GM18520 (cell line): ENCODE data around the gene SORD.
"Not testable (repeated sequence)": the region's sequence is repeated elsewhere in the genome, so short reads cannot be mapped to it uniquely, and the experiment has no call there.

Source experiments
- ATAC-seq: cut with Tn5 transposase; IDR thresholded peaks from one replicate; pipeline ENCODE4 v1.9.1; 2021; ENCODE audit not compliant: unreplicated experiment

Gene SORD

DNA sequence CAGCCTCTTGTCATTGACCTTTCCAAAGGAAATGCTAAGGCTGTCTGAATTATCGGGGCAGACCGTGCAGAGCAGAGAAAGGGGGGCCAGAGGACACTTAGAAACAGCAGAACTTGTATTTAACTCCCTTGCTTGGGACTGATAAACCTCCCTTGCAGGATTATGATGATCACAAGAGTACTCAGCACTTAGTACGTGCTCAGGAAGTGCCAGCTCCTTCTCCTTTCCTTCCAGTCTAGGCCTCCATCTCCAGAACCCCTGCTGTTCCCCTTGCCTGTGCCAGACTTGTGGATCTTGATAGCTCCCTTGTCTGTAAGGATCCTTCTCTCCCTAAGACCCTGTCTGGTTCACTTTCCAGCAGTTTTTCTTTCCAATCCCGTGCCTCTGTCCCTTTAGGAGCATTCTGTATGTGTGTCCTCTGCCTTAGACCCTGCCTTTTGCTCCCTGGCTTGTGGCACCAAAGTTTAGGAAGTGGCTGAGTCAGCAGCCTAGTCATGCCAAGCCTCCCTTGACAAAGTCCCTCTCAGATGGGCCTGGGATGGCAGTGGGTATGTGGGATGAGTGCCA is 747 bp downstream of the SORD start:
- no peak for ATAC-seq

DNA sequence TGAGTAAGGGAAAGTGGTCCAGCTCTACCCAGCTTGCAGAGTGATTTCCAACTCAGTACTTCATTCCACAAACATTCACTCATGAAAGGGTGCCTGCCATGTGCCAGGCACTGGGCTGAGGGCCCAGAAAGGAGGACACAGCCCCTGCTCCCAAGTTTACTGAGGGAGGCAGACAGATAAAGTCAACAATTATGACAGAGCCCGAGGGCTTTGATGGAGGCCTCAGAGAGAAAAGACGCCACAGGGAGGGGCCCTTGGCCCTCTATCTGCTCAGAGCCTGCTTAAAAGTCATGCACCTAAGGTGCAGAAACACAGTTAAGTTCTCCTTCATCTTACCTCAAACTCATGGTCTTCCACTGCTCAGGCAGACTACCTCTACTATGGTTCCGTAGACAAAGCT is 1.7 kb downstream of the SORD start:
- not testable (repeated sequence) for ATAC-seq

DNA sequence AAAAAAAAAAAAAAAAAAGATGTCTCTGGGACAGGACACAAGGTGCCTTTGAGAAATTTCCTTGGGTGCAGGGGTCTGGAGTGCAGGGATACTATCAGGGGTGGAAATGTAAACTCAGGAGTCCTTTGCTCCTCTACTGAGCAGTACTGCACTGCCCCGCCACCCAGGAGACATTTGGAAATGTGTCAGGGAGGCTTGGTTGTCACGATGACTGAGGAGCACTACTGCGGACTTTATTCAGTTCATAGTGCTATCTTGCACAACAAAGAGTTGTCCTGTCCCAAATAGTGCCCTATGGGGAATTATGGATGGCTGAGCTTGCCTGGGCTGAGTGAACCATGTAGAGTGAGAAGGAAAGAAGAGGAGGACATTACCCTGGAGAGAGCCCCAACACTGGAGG is 2.6 kb downstream of the SORD start:
- not testable (repeated sequence) for ATAC-seq

DNA sequence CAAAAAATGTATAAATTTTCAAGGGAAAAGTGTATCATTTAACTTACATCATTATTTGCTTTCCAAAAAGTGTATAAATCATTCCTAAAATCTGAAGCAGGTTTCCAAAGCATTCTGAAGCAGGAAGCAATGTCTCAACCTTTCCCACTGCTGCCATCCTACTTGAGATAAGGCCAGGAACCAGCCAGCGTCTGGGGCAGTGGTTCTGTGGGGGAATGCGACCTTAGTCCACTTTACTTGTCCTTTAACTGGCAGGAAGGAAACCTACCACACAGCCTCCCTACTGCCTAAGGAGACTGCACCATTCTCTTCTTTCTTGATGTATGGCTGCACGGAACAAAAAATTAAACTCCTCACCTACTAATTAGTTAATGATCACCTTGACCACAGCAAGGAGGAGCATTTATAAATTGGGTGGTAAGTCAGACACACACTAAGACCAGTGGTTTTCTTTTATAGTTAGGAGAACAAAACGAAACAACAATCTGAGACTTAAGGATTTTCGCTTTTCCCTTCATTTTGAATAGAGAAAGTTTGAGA is 3.7 kb downstream of the SORD start:
- ATAC-seq, result no peak

DNA sequence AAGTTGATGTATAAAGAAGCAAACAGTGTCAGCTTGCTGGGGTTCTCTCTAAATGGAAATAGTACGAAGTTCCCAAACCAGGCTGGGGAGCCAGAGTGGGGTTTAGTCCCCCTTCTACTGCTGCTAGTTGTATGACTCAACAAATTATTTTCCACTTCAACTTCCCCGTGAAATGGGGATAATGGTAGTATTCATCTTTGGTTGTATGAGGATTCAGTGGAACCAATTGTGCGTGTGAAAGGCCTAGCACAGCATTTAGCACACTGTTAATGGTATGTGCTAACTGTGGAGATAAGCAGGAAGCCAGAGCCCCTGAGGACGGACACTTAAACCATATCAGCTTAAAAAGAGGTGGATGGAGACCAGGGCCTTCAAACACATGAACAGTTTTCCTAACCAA is 4.2 kb downstream of the SORD start:
- no peak for ATAC-seq

DNA sequence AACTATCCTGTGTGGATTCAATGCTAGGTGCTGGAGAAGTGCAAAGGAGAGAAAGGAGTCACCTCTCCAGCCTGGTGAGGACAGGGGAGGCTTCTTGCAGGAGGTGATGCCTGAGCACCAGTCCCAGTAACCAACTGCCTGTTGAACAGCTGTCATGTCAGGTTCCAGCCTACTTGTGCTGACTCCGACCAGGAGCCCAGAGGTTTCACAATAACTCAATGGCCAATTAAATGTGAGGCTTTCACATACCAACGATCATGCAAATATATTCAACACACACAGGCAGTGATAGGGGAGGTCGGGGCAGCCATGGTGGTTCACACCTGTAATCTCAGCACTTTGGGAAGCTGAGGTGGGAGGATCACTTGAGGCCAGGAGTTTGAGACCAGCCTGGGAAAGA is 7.7 kb downstream of the SORD start:
- no peak for ATAC-seq

DNA sequence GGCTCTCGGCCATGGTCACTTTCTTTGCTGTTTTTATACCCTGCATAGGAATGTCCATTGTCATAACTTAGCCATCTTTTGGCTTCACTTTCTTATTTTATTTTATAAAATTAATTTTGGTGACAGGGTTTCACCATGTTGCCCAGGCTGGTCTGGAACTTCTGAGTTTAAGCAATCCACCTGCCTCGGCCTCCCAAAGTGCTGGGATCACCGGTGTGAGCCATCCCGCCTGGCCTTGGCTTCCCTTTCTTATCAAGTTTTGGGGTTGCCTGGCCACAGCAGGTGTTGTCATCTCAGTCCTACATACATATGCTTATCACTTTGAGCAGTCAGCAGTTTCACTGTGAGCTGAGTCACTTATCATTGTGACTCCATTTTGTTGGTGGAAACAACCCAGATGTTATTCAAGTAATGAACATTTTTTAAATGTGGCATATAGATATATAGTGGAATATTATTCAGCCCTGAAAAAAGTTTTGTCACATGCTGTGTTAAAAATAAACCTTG is 8.6 kb downstream of the SORD start:
- ATAC-seq, result not testable (repeated sequence)

DNA sequence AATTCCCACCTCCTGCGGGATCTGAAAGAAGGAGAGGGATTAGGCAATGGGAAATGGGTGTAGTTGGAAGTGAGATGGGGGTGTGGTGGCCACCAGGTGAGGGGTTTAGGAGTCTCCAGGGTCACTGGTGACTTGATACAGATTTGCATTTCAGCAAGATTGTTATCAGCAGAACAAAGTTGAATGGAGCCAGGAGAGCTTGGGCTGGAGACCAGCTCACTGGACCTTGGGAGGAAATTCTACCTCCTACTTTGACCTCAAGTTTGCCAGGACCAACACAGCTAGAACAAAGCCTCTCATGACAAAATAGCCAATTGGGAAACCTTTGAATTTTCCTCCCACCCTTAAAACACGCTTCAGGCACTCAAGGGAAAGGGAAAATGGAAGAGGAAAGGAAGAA is 9.5 kb downstream of the SORD start:
- ATAC-seq, result not testable (repeated sequence)

DNA sequence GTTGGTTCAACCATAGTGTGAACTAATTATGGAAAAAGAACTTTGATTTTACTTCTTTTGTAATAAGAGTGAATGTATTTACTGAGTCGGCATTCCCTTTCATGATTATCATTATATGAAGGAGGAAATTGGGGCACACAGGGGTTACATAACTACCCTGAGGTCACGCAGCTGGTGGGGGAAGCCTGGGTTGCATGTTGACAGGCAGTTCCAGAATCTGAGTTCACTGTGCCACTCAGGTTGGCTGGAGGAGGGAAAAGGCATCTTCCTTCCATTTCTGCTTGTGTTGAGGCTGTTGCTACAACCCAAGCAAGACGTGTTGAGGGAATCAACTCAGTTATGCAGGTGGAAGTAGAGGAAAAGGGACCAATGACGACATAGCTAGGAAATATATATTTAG is 11.1 kb downstream of the SORD start:
- ATAC-seq, result not testable (repeated sequence)

DNA sequence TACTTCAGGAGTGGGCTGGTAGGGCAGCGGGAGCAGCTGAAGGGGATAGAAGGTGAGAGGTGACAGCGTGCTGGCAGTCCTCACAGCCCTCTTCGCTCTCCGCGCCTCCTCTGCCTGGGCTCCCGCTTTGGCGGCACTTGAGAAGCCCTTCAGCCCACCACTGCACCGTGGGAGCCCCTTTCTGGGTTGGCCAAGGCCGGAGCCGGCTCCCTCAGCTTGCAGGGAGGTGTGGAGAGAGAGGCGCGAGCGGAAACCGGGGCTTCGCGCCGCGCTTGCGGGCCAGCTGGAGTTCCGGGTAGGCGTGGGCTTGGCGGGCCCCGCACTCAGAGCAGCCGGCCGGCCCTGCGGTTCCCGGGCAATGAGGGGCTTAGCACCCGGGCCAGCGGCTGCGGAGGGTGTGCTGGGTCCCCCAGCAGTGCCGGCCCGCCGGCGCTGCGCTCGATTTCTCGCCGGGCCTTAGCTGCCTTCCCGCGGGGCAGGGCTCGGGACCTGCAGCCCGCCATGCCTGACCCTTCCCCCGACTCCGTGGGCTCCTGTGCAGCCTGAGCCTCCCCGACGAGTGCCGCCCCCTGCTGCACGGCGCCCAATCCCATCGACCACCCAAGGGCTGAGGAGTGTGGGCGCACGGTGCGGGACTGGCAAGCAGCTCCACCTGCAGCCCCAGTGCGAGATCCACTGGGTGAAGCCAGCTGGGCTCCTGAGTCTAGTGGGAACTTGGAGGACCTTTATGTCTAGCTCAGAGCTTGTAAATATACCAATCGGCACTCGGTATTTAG is 11.8 kb downstream of the SORD start:
- not testable (repeated sequence) for ATAC-seq

DNA sequence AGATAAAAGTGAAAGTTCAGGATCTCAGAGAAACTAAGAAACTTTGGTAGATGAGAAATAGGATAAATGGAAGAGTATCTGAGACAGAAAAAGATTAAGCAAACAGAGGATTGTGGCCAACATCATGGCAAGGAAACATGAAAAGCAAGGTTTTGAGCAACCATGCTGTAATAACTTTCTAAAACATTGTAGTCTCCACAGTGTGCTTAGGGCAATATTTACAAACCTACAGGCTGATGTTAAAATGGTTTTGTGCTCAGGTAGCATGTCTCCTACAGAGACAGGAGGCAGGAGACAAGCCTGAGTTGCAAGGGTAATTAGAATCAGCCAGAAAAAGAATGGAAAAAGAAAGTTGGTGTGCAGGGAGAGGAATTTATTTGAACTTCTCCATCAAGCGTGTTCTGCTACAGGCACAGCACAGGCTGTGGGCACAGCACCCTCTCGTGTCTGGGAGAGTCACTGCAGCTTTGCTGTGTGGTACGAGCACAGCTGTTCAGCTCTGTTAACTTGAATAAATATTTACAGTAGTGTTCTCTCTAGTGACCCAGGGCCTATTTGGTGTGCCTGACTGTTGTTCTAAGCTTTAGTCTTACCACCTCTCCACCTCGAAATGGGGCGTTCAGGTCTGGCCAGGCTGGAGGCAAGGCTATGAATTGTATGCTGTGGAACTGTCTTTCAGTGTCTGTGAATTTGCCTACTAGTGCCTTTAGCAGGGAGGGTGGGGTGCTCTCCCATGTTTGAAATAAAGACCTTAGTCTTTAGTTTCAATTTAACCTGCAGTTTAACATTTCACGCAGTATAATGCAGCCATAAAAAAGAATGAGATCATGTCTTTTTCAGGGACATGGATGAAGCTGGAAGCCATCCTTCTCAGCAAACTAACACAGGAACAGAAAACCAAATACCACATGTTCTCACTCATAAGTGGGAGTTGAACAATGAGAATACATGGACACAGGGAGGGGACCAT is 14.1 kb downstream of the SORD start:
- ATAC-seq, result peak; percentile 50

DNA sequence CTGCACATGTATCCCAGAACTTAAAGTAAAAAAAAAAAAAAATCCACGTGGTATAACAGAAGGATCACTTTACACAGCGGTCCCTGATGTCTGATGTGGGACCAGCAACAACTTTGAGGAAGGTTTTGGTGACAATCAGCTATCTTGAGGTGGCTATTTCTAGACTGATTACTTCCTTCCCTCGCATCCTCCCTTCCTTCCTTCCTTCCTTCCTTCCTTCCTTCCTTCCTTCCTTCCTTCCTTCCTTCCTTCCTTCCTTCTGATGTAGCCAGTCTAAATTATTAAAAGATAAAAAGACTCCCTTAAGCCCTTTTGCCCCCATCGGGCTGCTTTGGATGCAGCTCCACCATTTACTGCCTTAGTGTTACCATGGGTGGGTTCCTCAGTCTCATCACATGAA is 14.9 kb downstream of the SORD start:
- no peak for ATAC-seq

DNA sequence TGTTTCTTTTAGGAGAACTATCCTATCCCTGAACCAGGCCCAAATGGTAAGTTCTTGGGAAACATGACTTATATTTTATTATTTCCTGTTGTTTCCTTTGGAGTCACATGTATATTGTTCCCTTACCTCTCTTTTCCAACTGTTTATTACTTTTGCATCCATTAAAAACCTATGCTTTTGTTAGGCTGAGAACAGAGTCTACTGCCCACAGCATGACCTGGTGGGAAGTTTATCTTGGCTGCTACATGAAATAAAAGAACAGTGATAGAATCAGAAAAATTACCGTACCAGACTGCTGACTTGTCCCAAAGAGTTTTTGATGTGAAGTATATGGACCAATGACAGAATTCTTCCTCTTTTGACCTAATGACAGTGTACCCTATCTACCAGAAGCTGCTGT is 17.4 kb downstream of the SORD start:
- not testable (repeated sequence) for ATAC-seq

DNA sequence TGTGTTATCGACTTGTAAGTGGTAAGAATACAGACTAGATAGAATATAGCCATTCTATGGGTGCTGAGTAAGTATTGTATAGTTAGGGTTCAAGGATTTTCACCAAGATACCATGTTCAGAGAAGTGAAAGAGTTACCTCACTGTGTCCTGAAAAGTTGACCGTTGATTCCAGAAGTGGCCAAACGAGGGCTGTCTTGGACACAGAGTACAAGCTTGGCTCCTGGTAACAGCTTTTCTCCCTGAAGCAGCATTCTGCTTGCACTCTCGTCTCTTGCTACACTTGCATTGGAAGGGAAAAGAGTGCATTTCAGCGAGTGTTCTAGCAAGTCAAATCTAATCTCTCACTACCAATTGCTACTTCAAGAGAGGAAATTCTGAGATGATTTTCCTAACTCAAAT is 18.5 kb downstream of the SORD start:
- not testable (repeated sequence) for ATAC-seq

DNA sequence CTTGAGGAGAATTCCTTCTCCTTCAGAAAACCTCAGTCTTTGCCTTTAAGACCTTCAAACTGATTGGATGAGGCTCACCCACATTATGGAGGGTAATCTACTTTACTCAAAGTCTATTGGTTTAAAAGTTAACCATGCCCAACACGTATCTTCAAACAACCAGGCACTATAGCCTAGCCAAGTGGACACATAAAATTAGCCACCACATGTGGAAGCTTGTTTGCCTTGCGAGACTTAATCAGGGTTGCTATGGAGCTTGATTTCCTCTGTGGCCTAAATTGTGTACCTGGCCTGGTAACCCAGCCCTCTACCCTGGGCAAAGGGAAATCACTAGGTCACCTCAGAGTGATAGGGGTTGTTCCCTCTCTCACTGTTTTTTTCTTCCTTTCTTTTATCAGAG is 19.9 kb downstream of the SORD start:
- ATAC-seq, result not testable (repeated sequence)

DNA sequence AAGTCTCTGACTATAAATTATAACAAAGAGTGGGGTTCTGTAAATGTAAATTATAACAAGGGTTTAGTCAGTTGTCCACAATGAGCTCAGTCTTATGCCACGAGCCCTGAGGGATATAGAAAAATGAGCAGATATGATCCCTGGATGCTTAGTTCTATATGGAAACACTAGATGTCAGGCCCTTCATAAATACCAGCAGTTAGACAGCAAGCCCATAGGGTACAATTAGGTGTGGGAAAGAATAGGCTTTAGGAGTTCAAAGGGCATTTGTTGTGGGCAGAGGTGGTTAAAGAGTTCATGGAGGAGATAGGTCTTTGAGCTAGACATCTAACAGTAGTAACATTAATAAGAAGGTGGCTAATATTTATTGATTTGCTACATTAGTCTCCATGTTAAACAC is 21.3 kb downstream of the SORD start:
- ATAC-seq, result not testable (repeated sequence)

DNA sequence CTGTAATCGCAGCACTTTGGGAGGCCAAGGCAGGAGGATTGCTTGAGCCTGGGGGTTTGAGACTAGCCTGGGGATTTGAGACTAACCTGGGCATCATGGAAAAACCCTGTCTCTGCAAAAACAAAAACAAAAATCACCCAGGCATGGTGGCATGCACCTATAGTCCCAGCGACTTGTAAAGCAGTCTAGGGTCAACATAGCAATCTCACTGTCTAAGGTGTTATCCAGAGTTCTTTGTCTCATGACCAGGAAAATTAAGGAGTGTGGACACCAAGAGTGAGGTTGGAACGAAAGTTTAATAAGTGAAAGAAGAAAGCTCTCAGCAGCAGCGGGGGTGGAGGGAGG is 25.4 kb downstream of the SORD start:
- not testable (repeated sequence) for ATAC-seq

DNA sequence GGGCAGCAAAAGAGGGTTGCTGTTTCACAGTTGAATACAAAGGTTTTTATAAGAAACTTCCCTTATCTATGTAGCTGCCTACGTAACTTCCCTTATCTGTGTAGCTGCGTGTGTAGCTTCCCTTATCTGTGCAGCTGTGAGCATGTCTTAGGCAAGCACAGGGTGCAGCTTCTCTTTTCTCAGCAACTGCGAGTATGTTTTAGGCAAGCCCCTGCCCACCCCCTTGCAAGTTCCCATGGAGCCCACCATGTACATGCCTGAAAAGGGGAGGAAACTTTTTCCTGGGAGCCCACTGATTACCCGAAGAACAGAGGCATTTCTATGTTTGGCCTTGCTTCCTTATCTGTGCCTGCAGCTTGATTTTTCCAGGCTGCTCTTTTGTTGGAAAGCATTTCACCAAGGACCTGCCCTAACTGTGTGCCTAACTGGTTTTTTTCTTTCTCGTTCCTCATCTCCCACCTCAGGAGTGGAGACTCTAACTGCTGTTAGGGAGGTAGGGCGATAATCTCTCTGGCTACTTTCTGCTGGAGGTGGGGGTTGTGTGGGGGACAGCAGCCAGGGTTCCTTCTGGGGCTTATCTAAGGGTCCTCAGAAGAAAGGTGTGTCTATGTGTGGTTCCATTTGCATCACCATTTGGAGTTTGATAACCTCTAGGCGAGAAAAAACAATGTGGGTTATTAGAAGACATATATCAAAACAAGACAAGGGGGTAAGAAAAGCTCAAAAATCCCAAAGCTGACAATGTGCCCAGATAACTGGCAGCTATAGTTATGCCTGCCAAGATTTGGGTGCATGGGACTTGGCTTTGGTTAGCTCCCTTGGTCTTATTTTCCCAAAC is 26.0 kb downstream of the SORD start:
- ATAC-seq, result no peak

DNA sequence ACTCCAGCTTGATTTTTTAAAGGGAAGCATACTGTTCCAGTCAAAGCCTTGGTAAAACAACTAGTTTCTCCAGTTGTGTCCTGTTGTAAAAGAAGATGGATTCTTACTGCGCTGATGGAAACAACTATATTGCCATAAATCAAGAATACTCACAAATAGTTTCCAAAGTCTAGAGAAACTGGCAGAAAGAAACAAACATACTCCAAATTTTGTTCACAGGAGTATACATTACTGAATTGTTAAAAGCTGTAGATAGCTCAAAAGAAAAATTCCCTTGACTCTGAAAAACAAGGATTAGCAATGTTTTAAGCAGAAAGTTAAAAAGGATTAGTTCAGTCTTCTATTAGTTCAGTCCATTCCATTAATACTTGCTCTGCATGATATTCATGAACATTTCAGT is 27.6 kb downstream of the SORD start:
- ATAC-seq, result no peak

DNA sequence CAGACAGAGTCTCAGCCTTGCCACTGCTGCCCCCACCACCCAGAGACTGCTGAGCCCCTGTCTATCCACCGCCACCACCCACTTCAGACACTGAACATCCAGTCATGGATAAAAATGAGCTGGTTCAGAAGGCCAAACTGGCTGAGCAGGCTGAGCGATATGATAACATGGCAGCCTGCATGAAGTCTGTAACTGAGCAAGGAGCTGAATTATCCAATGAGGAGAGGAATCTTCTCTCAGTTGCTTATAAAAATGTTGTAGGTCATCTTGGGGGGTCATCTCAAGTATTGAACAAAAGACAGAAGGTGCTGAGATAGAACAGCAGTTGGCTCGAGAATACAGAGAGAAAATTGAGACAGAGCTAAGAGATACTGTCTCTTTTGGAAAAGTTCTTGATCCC is 29.7 kb downstream of the SORD start:
- ATAC-seq, result not testable (repeated sequence)
